Lower leg skin (tissue), 4 donors: ENCODE measurements around the gene CDC42BPG. TPM values are rescaled to one million over a fixed set of nuclear protein-coding genes. Genes with fewer than 3 reads are reported as not detected.

Source experiments
- DNase-seq, 2 donors: peaks; one replicate each; pipeline ENCODE4 v3.0.0-alpha.2; 2019; ENCODE audit warnings: low spot score in 2 of 2
- H3K4me3 ChIP-seq: fragments of 200-600 bp; sonication (generic); 2 replicates; pipeline ENCODE4 v1.5.1; 2017; ENCODE audit warnings: mild to moderate bottlenecking, low read depth; ENCODE audit not compliant: poor library complexity, severe bottlenecking
- CTCF ChIP-seq, 3 donors: fragments of 450-650 bp; IDR thresholded peaks; one replicate each; pipeline ENCODE4 v1.5.1; 2016; ENCODE audit warnings: antibody characterized with exemption in 3 of 3, mild to moderate bottlenecking in 3 of 3, moderate library complexity in 2 of 3
- POLR2A ChIP-seq, 2 donors: fragments of 450-650 bp; IDR thresholded peaks; one replicate each; pipeline ENCODE4 v1.6.1; 2016 to 2017; ENCODE audit warnings: antibody characterized with exemption in 2 of 2, mild to moderate bottlenecking in 1 of 2, moderate library complexity in 1 of 2
- WGBS, 2 donors: methylation state at CpG; one replicate each; pipeline ENCODE4 v1.1.5; 2018; 5-methylcytosine and 5-hydroxymethylcytosine counted together
- intact Hi-C: fragments of 100-400 bp; cut with DNase I; formaldehyde crosslinking; loops from one replicate; pipeline ENCODE4 v1.15.0; 2023; ENCODE audit warnings: low total_unique reads
- total RNA-seq, 4 donors: library from RNA; depleted of rRNA; stranded (reverse); fragments of >200 nt; gene quantifications; one replicate each; pipeline ENCODE4 v1.1.0, GENCODE V29; 2016

Gene CDC42BPG
- total RNA-seq, 4 donors from 2014 or later = 40.3 to 81.3 (median 50.1) TPM

GRCh38 chr11:64839887-64840782 is 4.3 kb downstream of the CDC42BPG start:
- intact Hi-C loops = no loop called here
- TF ChIP-seq CTCF (IDR thresholded peaks at IDR 0.05) (no peak), POLR2A (IDR thresholded peaks at IDR 0.05) (no peak)
- no peak for DNase-seq
- no peak overlapping the region for H3K4me3 ChIP-seq
- 88% methylated on average over 22 to 23 of the region's 24 CpGs for WGBS, 2 donors

- TF ChIP-seq POLR2A (IDR thresholded peaks at IDR 0.05) (no peak), CTCF (IDR thresholded peaks at IDR 0.05) (no peak)
- intact Hi-C loops = no loop called here
- H3K4me3 ChIP-seq = no peak overlapping the region
- no peak for DNase-seq
- 75 to 77% methylated on average over 11 to 13 of the region's 13 CpGs for WGBS, 2 donors
These were observed 5.1 kb downstream of the CDC42BPG start for GRCh38 chr11:64839335-64839734.

GRCh38 chr11:64838600-64839334 is 5.7 kb downstream of the CDC42BPG start:
- no peak for TF ChIP-seq CTCF (IDR thresholded peaks at IDR 0.05)
- no peak for TF ChIP-seq POLR2A (IDR thresholded peaks at IDR 0.05)
- intact Hi-C loops = no loop called here
- no peak for DNase-seq
- WGBS, 2 donors = 92% methylated on average over 14 to 28 of the region's 28 CpGs
- H3K4me3 ChIP-seq = no peak overlapping the region

GRCh38 chr11:64837887-64838351 is 6.5 kb downstream of the CDC42BPG start:
- DNase-seq = no peak
- intact Hi-C loops = no loop called here
- 92 to 100% methylated on average over 5 to 10 of the region's 10 CpGs for WGBS, 2 donors
- no peak overlapping the region for H3K4me3 ChIP-seq
- no peak for TF ChIP-seq POLR2A (IDR thresholded peaks at IDR 0.05)
- no peak for TF ChIP-seq CTCF (IDR thresholded peaks at IDR 0.05)

GRCh38 chr11:64836448-64837072 is 7.9 kb downstream of the CDC42BPG start:
- TF ChIP-seq POLR2A (IDR thresholded peaks at IDR 0.05) = no peak
- no peak for TF ChIP-seq CTCF (IDR thresholded peaks at IDR 0.05)
- no peak overlapping the region for H3K4me3 ChIP-seq
- no peak for DNase-seq
- WGBS, 2 donors = 53 to 69% methylated on average over 11 to 16 of the region's 16 CpGs
- intact Hi-C loops = no loop called here
